ENCODE measurements around the gene RNF31.

RNF31 gene

GRCh38 chr14:24157331-24157730, 10.0 kb downstream of the RNF31 start:
- H3K4me3 ChIP-seq (ENCODE audit: low read depth, low read length) = no peak overlapping the region
- in situ Hi-C loops (cut with HindIII; ENCODE audit: low sequenced_read_pairs) = no loop called here

GRCh38 chr14:24159777-24160498, 12.6 kb downstream of the RNF31 start:
- no peak for DNase-seq (ENCODE audit: low read depth)
- TF ChIP-seq CTCF (IDR thresholded peaks at IDR 0.05; ENCODE audit: low read depth, low read length, missing control alignments) = no peak
- in situ Hi-C loops (cut with HindIII; ENCODE audit: low sequenced_read_pairs) = no loop called here
- no peak overlapping the region for H3K4me3 ChIP-seq (ENCODE audit: low read depth, low read length)

More at GRCh38 chr14:24157331-24157730, 10.0 kb downstream of the RNF31 start:
- no peak for DNase-seq (ENCODE audit: low read depth)
- TF ChIP-seq CTCF (IDR thresholded peaks at IDR 0.05; ENCODE audit: low read depth, low read length, missing control alignments) = no peak

- DNase-seq (ENCODE audit: low read depth) = no peak
- no peak overlapping the region for H3K4me3 ChIP-seq (ENCODE audit: low read depth, low read length)
- in situ Hi-C loops (cut with HindIII; ENCODE audit: low sequenced_read_pairs) = no loop called here
Observed at GRCh38 chr14:24160499-24160849, 13.2 kb downstream of the RNF31 start.

GRCh38 chr14:24160850-24161804, 13.8 kb downstream of the RNF31 start, which contains the start of gene IRF9:
Gene IRF9 (plus strand): TSS chr14:24161265. CDS start chr14:24162145, 880 bp downstream.
- DNase-seq (ENCODE audit: low read depth) = peak; percentile 87
- in situ Hi-C loops (cut with HindIII; ENCODE audit: low sequenced_read_pairs) = no loop called here
- peak within 1 kb of the TSS; percentile 93 for H3K4me3 ChIP-seq (ENCODE audit: low read depth, low read length)
- peak; percentile 91 for TF ChIP-seq CTCF (IDR thresholded peaks at IDR 0.05; ENCODE audit: low read depth, low read length, missing control alignments)

More at GRCh38 chr14:24160499-24160849, 13.2 kb downstream of the RNF31 start:
- TF ChIP-seq CTCF (IDR thresholded peaks at IDR 0.05; ENCODE audit: low read depth, low read length, missing control alignments) = no peak

- no peak for DNase-seq (ENCODE audit: low read depth)
- TF ChIP-seq CTCF (IDR thresholded peaks at IDR 0.05; ENCODE audit: low read depth, low read length, missing control alignments) = no peak
- in situ Hi-C loops (cut with HindIII; ENCODE audit: low sequenced_read_pairs) = no loop called here
- H3K4me3 ChIP-seq (ENCODE audit: low read depth, low read length) = peak overlapping the region; percentile 93
Observed at GRCh38 chr14:24162093-24162492, 14.8 kb downstream of the RNF31 start.

GRCh38 chr14:24164518-24164991, 17.3 kb downstream of the RNF31 start:
- in situ Hi-C loops (cut with HindIII; ENCODE audit: low sequenced_read_pairs) = no loop called here
- no peak for DNase-seq (ENCODE audit: low read depth)
- TF ChIP-seq CTCF (IDR thresholded peaks at IDR 0.05; ENCODE audit: low read depth, low read length, missing control alignments) = no peak
- H3K4me3 ChIP-seq (ENCODE audit: low read depth, low read length) = no peak overlapping the region
